ENCODE data around the gene PTPN12.
"Not testable (repeated sequence)": the region's sequence is repeated elsewhere in the genome, so short reads cannot be mapped to it uniquely, and the experiment has no call there.

The PTPN12 gene

GRCh38 chr7:77537136-77537777, at the start of gene PTPN12:
TSS of gene PTPN12 (plus strand) at chr7:77537295. CDS start at chr7:77537547, 252 bp downstream.
- DNase-seq (ENCODE audit: extremely low spot score, insufficient read length, low read depth) (no peak), FAIRE-seq (no peak)

DNA sequence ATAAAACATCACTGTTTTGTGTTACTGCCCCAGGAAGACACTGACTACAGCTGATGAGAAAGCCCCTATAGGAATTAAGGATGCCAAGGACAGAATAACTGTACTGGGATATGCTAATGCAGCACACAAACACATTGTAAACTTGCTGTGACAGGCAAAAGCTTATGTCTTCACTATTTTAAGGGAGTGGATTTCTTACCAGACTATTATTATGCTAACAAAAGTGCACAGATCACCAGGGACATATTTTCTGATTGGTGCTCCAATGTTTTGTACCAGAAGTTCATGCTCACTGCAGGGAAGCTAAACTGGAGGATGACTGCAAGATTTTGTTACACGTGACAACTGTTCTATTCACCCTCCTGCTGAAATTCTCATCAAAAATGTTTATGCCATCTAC, 48.1 kb upstream of the PTPN12 start:
- DNase-seq (ENCODE audit: extremely low spot score, insufficient read length, low read depth) = no peak
- no peak for FAIRE-seq

- FAIRE-seq (no peak), DNase-seq (ENCODE audit: extremely low spot score, insufficient read length, low read depth) (no peak)
Observed at GRCh38 chr7:77497079-77497478, 40.0 kb upstream of the PTPN12 start.

- no peak for FAIRE-seq
Observed at GRCh38 chr7:77498659-77499379, 38.3 kb upstream of the PTPN12 start.

DNA sequence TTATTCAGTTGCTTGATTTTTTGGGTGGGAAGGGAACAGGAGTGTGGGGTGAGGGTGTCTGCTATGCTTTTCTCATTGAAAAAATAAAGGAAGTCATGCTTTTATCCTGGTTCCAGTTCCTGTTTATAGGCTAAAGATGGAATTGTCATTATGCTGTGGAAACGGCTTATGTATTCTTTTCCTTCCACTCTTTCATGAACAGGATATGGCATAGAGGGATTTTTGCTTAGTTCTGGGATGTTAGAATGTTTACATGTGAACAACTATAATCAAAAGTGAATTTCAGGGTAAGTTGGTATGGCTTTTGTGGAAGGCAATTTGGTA, 35.9 kb upstream of the PTPN12 start:
- FAIRE-seq = no peak
- DNase-seq (ENCODE audit: extremely low spot score, insufficient read length, low read depth) = no peak

More at GRCh38 chr7:77498659-77499379, 38.3 kb upstream of the PTPN12 start:
- DNase-seq (ENCODE audit: extremely low spot score, insufficient read length, low read depth) = no peak

GRCh38 chr7:77504951-77505350, 32.1 kb upstream of the PTPN12 start:
- no peak for FAIRE-seq

DNA sequence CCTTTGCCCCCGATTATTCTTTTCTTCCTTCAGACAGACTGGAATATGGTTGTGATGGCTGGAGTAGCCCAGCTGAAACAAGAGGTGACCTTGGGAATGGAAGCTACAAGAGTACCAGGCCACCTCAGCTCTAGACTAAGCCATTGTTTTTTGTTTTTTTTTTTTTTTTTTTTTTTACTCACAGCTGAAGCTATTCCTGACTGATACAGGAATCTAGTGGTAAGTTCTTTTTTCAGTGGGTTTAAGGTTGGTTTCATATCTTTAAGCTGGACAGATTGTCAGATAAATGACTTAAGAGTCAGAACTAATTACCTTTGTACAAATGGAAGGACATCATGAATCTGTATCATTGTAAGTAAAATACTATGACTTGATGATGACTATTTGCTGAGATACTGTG, 30.2 kb upstream of the PTPN12 start:
- FAIRE-seq (no peak), DNase-seq (ENCODE audit: extremely low spot score, insufficient read length, low read depth) (no peak)

More at GRCh38 chr7:77504951-77505350, 32.1 kb upstream of the PTPN12 start:
- DNase-seq (ENCODE audit: extremely low spot score, insufficient read length, low read depth) = no peak

DNA sequence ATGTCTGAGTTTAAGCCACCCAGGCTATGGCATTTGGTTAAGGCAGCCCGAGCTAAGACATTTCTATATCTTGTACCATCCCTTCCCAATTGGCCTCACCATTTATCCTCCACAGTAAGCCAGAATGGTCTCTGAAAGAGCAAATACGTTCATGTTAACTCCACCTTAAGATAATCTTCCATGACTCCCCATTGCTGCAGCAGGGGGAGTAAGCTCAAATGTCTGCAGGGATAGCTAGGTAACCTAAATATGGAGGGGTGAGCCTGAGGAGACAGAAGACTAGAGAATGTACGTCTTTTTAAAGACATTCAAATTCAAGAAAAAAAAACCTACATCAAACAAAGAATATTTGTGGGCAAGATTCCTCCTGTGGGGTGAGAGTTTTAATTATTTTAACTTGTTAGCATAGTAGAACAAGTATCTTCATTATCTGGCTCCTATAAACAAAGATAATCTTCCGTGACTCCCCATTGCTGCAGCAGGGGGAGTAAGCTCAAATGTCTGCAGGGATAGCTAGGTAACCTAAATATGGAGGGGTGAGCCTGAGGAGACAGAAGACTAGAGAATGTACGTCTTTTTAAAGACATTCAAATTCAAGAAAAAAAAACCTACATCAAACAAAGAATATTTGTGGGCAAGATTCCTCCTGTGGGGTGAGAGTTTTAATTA, 24.0 kb upstream of the PTPN12 start:
- DNase-seq (ENCODE audit: extremely low spot score, insufficient read length, low read depth); FAIRE-seq: not testable (repeated sequence)

GRCh38 chr7:77516085-77516484, 21.0 kb upstream of the PTPN12 start:
- DNase-seq (ENCODE audit: extremely low spot score, insufficient read length, low read depth) (no peak), FAIRE-seq (no peak)

GRCh38 chr7:77520261-77520660, 16.8 kb upstream of the PTPN12 start:
- FAIRE-seq (no peak), DNase-seq (ENCODE audit: extremely low spot score, insufficient read length, low read depth) (no peak)

GRCh38 chr7:77521537-77521936, 15.6 kb upstream of the PTPN12 start:
- not testable (repeated sequence) for DNase-seq (ENCODE audit: extremely low spot score, insufficient read length, low read depth); FAIRE-seq

DNA sequence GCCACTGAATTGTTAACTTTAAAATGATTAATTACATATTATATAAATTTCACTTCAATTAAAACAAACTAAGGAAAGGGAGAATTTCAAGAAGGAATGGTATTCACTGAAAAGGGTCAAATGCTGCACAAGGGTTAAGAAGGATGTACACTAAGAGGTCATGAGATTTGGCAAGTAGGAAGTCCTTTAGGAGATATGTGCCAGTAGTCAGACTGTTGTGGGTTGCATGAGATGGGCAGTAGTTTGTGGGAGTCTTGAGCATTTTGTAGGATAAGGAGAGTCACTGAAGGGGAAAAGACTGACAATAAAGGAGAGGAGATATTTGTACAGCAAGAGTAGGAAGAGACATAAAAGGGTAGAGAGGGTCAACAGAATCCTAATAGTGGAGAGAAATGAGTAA, 12.4 kb upstream of the PTPN12 start:
- no peak for DNase-seq (ENCODE audit: extremely low spot score, insufficient read length, low read depth)

GRCh38 chr7:77525231-77525630, 11.9 kb upstream of the PTPN12 start:
- no peak for FAIRE-seq
- DNase-seq (ENCODE audit: extremely low spot score, insufficient read length, low read depth) = no peak

More for the DNA sequence above, 12.4 kb upstream of the PTPN12 start:
- no peak for FAIRE-seq

DNA sequence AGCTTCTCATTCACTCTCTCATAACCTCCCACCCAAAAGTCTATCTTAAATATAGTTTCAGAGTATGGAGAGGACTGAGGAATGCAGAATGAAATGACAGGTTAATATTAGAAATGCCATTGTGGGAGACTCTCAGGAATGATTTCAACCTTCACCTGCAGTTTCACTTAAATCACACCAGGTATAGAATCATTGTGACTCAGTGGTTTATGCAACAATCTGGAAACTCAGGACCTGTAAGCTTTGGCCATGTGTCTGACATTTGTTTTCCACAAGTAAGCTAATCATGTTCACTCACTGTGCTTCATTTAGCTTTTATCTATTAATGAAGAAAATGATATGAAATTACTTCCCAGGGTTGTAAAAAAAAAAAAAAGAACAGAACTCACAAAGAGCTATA, 8.7 kb upstream of the PTPN12 start:
- no peak for DNase-seq (ENCODE audit: extremely low spot score, insufficient read length, low read depth)
- FAIRE-seq = no peak

DNA sequence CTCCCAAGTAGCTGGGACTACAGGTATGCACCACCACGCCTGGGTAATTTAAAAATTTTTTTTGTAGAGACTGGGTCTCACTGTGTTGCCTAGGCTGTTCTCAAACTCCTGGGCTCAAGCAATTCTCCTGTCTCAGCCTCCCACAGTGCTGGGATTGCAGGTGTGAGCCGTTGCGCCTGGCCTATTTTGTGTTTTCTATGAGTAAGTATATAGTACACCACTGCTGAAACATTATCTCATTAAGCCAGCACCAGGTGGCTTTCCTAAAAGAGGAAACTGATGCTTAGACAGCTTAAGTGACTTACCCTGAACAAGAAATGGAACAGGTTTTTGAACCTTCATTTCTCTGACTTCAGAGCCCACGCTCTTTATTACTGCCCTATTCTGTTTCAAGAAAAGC, 7.8 kb upstream of the PTPN12 start:
- FAIRE-seq = no peak
- no peak for DNase-seq (ENCODE audit: extremely low spot score, insufficient read length, low read depth)

DNA sequence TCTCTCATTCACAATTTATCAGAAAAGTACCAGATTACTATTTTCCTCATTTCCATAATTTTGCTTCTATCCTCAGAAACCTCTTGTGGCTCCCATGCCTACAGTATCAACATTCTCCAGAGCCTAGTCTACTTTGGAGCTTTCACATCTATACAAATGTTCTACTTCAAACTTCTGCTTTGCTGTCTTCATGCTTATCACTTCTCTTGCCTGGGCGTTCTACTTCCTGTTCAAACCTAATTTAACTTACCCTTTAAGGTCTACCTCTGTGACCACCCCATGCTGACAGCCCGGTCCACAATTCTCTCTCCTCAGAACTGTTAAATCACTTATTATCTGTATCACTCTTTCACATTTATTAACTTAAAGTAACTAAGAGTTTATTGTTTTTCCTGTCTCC, 6.1 kb upstream of the PTPN12 start:
- no peak for DNase-seq (ENCODE audit: extremely low spot score, insufficient read length, low read depth)
- peak; percentile 70 for FAIRE-seq

GRCh38 chr7:77532247-77532646, 4.8 kb upstream of the PTPN12 start:
- DNase-seq (ENCODE audit: extremely low spot score, insufficient read length, low read depth) (no peak), FAIRE-seq (no peak)

- not testable (repeated sequence) for FAIRE-seq; DNase-seq (ENCODE audit: extremely low spot score, insufficient read length, low read depth)
Observed at GRCh38 chr7:77532732-77533131, 4.4 kb upstream of the PTPN12 start.

DNA sequence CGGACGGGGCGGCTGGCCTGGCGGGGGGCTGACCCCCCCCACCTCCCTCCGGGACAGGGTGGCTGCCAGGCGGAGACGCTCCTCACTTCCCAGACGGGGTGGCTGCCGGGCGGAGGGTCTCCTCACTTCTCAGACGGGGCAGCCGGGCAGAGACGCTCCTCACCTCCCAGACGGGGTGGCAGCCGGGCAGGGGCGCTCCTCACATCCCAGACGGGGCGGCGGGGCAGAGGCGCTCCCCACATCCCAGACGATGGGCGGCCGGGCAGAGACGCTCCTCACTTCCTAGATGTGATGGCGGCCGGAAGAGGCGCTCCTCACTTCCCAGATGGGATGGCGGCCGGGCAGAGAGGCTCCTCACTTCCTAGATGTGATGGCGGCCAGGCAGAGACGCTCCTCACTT, 3.0 kb upstream of the PTPN12 start:
- DNase-seq (ENCODE audit: extremely low spot score, insufficient read length, low read depth); FAIRE-seq: not testable (repeated sequence)

- DNase-seq (ENCODE audit: extremely low spot score, insufficient read length, low read depth) (no peak), FAIRE-seq (no peak)
Observed at GRCh38 chr7:77536017-77536412, 1.1 kb upstream of the PTPN12 start.

All from GM18507 (cell line).